Astrocyte of the cerebellum (primary cell): Measurements from ENCODE around the gene TPPP.
"Not testable (repeated sequence)": the region's sequence is repeated elsewhere in the genome, so short reads cannot be mapped to it uniquely, and the experiment has no call there.

ENCODE experiments used
- DNase-seq: peaks from one replicate; pipeline ENCODE4 v3.0.0-alpha.2; 2011; ENCODE audit warnings: low read depth
- H3K4me3 ChIP-seq: 2 replicates; pipeline ENCODE4 v1.5.1; 2011; ENCODE audit warnings: mild to moderate bottlenecking, low read depth, low read length, moderate library complexity
- CTCF ChIP-seq: IDR thresholded peaks from 2 replicates; pipeline ENCODE4 v1.5.1; 2012; ENCODE audit warnings: low read length, low read depth, moderate library complexity, mild to moderate bottlenecking; ENCODE audit errors: missing control alignments
- in situ Hi-C: cut with HindIII; loops from 2 replicates; pipeline ENCODE4 v1.10.0; 2017; ENCODE audit warnings: low sequenced_read_pairs

Gene TPPP

GRCh38 chr5:708374-708773, 15.2 kb upstream of the TPPP start:
- in situ Hi-C loops, H3K4me3 ChIP-seq, DNase-seq: not testable (repeated sequence)

GRCh38 chr5:706127-706526, 13.0 kb upstream of the TPPP start:
- in situ Hi-C loops, DNase-seq, H3K4me3 ChIP-seq: not testable (repeated sequence)

- in situ Hi-C loops, H3K4me3 ChIP-seq, DNase-seq: not testable (repeated sequence)
Observed at GRCh38 chr5:696753-697702, 3.9 kb upstream of the TPPP start.

GRCh38 chr5:696191-696590, 3.0 kb upstream of the TPPP start:
- DNase-seq, H3K4me3 ChIP-seq, in situ Hi-C loops: not testable (repeated sequence)

- DNase-seq, in situ Hi-C loops, H3K4me3 ChIP-seq: not testable (repeated sequence)
Observed at GRCh38 chr5:695475-695874, 2.3 kb upstream of the TPPP start.

GRCh38 chr5:694042-694431, 885 bp upstream of the TPPP start:
- in situ Hi-C loops, DNase-seq, H3K4me3 ChIP-seq: not testable (repeated sequence)

- DNase-seq, in situ Hi-C loops: not testable (repeated sequence)
- H3K4me3 ChIP-seq: peak overlapping the region; percentile 23
Observed at GRCh38 chr5:692529-693041, 567 bp downstream of the TPPP start.

- in situ Hi-C loops: no loop called here
- DNase-seq: no peak
- H3K4me3 ChIP-seq: no peak overlapping the region
- TF ChIP-seq CTCF: no peak
Observed at GRCh38 chr5:691817-692528, 1.2 kb downstream of the TPPP start.

- DNase-seq, H3K4me3 ChIP-seq, in situ Hi-C loops: not testable (repeated sequence)
Observed at GRCh38 chr5:691049-691448, 2.1 kb downstream of the TPPP start.

GRCh38 chr5:690293-690692, 2.9 kb downstream of the TPPP start:
- DNase-seq, in situ Hi-C loops, H3K4me3 ChIP-seq: not testable (repeated sequence)

GRCh38 chr5:688348-689010, 4.7 kb downstream of the TPPP start:
- H3K4me3 ChIP-seq, DNase-seq, in situ Hi-C loops: not testable (repeated sequence)

- DNase-seq, H3K4me3 ChIP-seq, in situ Hi-C loops: not testable (repeated sequence)
Observed at GRCh38 chr5:686936-687335, 6.2 kb downstream of the TPPP start.

- in situ Hi-C loops, H3K4me3 ChIP-seq, DNase-seq: not testable (repeated sequence)
Observed at GRCh38 chr5:686172-686523, 7.0 kb downstream of the TPPP start.
